ENCODE data around the gene WDR86. TPM values are rescaled to one million over a fixed set of nuclear protein-coding genes. Genes with fewer than 3 reads are reported as not detected.

The WDR86 gene
- total RNA-seq, 1 donor from 2014 or later, result 70.5 TPM

DNA sequence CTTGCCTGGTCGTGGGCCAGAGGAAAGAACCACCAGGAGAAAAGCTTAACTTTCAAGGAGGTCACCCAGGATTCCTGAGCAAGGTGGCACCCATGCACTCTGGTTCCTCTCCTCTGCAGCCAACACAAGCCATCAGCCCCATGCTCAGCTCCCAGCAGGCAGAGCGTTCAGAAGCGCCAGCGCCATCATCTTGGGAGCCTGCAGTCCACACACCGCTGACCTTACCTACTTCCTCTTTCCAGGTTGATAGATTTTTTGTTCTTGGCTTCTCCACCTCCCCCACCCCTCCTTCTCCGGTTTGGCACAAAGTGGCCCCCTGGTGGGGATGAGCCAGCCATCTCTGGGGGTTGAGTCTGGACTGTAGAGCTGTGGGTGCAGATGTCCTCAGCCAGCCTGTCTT is 1.7 kb upstream of the WDR86 start:
- no peak overlapping the region for H3K27ac Mint-ChIP-seq (ENCODE audit: unreplicated experiment)
- no peak for DNase-seq
- H3K4me3 Mint-ChIP-seq (ENCODE audit: unreplicated experiment), result no peak overlapping the region
- TF ChIP-seq CTCF (IDR thresholded peaks at IDR 0.05; ENCODE audit: partially characterized antibody, unreplicated experiment), result no peak
- peaks cover 6% of the 10 kb centered on the region for H3K4me1 Mint-ChIP-seq (ENCODE audit: low read depth, unreplicated experiment)
- H3K9me3 Mint-ChIP-seq (ENCODE audit: unreplicated experiment), result peaks cover 11% of the 10 kb centered on the region
- peaks cover 13% of the 10 kb centered on the region for H3K27me3 Mint-ChIP-seq (ENCODE audit: unreplicated experiment)
- no peaks in the 10 kb centered on the region for H3K36me3 Mint-ChIP-seq (ENCODE audit: unreplicated experiment)

DNA sequence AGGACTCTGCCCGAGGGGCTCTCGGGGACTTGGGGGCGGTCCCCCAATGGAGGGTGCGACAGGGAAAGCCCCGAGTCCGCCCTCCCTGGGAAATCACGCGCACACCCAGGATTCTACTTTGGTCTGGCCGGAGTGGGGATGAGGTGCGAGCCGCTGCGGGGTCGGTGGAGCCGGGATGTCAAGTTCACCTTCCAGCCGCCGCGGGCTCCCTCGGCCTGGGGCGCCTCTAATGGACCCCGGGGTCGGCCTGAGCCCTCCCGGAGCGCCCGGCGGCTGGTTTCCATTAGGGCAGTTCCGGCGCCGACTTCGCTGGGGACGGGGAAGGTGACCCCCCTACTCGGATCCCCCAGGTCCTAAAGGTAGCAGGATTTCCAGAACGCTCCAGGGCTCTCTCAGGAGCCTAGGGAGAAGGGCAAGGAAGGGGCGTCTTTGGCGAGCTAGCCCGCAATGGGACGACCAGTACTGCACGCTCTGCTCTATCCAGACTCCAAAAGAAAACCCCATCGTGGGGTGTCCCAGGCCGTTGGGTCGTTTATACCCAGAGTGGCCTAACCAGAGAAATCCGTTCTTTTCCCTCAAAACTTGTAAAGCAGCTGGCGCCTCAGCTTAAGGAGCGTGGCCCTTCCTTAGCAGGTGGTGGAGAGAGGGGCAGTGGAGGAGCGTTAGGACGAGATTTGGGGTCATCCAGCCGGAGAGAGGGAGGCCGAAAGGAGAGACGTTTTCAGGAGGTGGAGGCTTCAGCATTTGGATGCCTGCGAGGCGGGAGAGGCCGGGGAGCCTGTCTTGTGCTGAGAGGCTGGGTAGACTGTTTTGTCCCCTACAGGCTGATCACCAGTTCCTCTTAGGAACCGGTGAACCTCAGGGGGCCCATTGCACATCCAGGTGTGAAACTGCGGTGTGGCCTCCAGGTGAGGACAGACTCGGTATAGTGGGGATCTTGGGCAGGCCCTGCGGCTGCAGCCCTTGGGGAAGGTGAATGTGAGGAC is 860 bp upstream of the WDR86 start:
- DNase-seq, result peak; percentile 80
- peak overlapping the region; percentile 70 for H3K27ac Mint-ChIP-seq (ENCODE audit: unreplicated experiment)
- H3K4me1 Mint-ChIP-seq (ENCODE audit: low read depth, unreplicated experiment), result peaks cover 6% of the 10 kb centered on the region
- no peaks in the 10 kb centered on the region for H3K36me3 Mint-ChIP-seq (ENCODE audit: unreplicated experiment)
- no peak for TF ChIP-seq CTCF (IDR thresholded peaks at IDR 0.05; ENCODE audit: partially characterized antibody, unreplicated experiment)
- H3K4me3 Mint-ChIP-seq (ENCODE audit: unreplicated experiment), result peak overlapping the region; percentile 83
- peaks cover 11% of the 10 kb centered on the region for H3K9me3 Mint-ChIP-seq (ENCODE audit: unreplicated experiment)
- H3K27me3 Mint-ChIP-seq (ENCODE audit: unreplicated experiment), result peaks cover 13% of the 10 kb centered on the region

- H3K4me3 Mint-ChIP-seq (ENCODE audit: unreplicated experiment), result peak overlapping the region; percentile 88
- TF ChIP-seq CTCF (IDR thresholded peaks at IDR 0.05; ENCODE audit: partially characterized antibody, unreplicated experiment), result no peak
- no peak for DNase-seq
- H3K27me3 Mint-ChIP-seq (ENCODE audit: unreplicated experiment), result peaks cover 10% of the 10 kb centered on the region
- peaks cover 6% of the 10 kb centered on the region for H3K4me1 Mint-ChIP-seq (ENCODE audit: low read depth, unreplicated experiment)
- H3K36me3 Mint-ChIP-seq (ENCODE audit: unreplicated experiment), result no peaks in the 10 kb centered on the region
- peak overlapping the region; percentile 89 for H3K27ac Mint-ChIP-seq (ENCODE audit: unreplicated experiment)
- peaks cover 8% of the 10 kb centered on the region for H3K9me3 Mint-ChIP-seq (ENCODE audit: unreplicated experiment)
Observed at GRCh38 chr7:151408839-151409666, 785 bp downstream of the WDR86 start.

DNA sequence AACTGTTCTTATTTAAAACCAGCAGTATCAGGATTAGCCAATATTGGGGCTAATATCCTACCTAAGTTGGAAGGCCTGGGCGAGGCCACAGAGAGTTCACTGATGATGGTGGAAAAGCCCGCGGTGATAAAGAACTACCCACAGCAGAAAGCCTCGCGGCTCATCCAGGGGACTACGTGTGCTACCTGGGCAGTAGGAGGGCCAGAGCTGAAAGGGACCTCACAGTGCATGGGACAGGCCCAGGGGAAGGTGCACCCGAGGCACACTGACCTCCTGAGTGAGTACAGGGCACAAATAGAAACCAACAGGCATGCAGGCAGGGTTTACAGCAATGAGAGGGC is 1.4 kb downstream of the WDR86 start:
- peaks cover 8% of the 10 kb centered on the region for H3K9me3 Mint-ChIP-seq (ENCODE audit: unreplicated experiment)
- H3K27me3 Mint-ChIP-seq (ENCODE audit: unreplicated experiment), result peaks cover 10% of the 10 kb centered on the region
- H3K27ac Mint-ChIP-seq (ENCODE audit: unreplicated experiment), result peak overlapping the region; percentile 89
- H3K4me3 Mint-ChIP-seq (ENCODE audit: unreplicated experiment), result peak overlapping the region; percentile 88
- H3K4me1 Mint-ChIP-seq (ENCODE audit: low read depth, unreplicated experiment), result peaks cover 6% of the 10 kb centered on the region
- no peaks in the 10 kb centered on the region for H3K36me3 Mint-ChIP-seq (ENCODE audit: unreplicated experiment)
- no peak for TF ChIP-seq CTCF (IDR thresholded peaks at IDR 0.05; ENCODE audit: partially characterized antibody, unreplicated experiment)
- no peak for DNase-seq

All from glutamatergic neuron (in vitro differentiated cells).